ENCODE measurements around the gene HOXA3. TPM values are rescaled to one million over a fixed set of nuclear protein-coding genes. Genes with fewer than 3 reads are reported as not detected.

HOXA3 gene
- total RNA-seq, 2 experiments from 2014 or later, result not detected

DNA sequence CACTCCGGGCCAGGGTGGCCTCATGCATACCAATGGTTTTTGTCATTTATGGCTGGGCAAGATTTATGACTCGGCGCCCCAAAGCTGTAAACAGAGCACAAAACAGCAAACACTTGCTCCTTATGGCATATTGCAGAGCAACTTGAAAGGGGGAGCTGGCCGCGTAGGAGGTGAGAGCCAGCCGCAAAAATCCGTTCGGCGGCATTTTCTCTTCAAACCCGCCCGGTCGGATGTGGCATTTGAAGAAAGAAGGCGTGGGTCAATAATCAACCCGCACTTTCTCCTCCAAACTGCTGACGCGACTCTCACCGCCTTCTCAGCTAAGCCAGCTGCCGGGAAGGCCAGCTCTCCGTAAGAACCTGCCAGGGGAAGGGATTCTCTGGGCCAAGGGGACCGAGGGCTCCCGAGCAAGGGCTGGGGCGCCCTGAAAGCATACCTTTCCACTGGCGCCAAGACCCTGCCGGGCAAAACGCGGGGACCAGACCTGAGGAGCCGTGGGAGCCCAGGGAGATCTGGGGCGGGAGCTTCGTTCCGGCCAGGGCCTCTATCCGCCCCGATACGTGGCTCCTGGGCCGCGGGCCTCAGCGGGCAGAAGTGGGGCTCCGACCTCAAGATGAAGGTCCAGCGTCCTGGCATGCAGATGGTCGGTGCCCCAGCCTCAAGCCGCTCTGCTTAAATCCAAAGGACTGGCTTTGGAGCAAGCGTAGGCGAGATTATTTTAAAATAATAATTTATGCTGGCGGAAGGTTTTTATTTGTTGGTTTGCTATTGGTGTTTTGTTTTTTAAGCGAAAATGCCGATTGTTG, 37.0 kb downstream of the HOXA3 start:
- Mint-ChIP-seq H3K27me3 (no peaks in the 10 kb centered on the region), H3K9me3 (no peaks in the 10 kb centered on the region), H3K4me3 (no peak overlapping the region), H3K36me3 (ENCODE audit: low read depth) (no peaks in the 10 kb centered on the region), H3K27ac (no peak overlapping the region), H3K4me1 (ENCODE audit: low read depth) (no peaks in the 10 kb centered on the region)
- TF ChIP-seq, protein P1, sequence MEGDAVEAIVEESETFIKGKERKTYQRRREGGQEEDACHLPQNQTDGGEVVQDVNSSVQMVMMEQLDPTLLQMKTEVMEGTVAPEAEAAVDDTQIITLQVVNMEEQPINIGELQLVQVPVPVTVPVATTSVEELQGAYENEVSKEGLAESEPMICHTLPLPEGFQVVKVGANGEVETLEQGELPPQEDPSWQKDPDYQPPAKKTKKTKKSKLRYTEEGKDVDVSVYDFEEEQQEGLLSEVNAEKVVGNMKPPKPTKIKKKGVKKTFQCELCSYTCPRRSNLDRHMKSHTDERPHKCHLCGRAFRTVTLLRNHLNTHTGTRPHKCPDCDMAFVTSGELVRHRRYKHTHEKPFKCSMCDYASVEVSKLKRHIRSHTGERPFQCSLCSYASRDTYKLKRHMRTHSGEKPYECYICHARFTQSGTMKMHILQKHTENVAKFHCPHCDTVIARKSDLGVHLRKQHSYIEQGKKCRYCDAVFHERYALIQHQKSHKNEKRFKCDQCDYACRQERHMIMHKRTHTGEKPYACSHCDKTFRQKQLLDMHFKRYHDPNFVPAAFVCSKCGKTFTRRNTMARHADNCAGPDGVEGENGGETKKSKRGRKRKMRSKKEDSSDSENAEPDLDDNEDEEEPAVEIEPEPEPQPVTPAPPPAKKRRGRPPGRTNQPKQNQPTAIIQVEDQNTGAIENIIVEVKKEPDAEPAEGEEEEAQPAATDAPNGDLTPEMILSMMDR (IDR thresholded peaks at IDR 0.05), result no peak
- DNase-seq (no peak), ATAC-seq (no peak)
- ChIA-PET POLR2A (interaction anchor here (0.6 kb wide), 1 partner anchor 210 kb away, joined by 3 read pairs; no protein-coding TSS in a partner anchor), CTCF (no interaction called here)
- intact Hi-C loops (cut with micrococcal nuclease), result no loop called here

DNA sequence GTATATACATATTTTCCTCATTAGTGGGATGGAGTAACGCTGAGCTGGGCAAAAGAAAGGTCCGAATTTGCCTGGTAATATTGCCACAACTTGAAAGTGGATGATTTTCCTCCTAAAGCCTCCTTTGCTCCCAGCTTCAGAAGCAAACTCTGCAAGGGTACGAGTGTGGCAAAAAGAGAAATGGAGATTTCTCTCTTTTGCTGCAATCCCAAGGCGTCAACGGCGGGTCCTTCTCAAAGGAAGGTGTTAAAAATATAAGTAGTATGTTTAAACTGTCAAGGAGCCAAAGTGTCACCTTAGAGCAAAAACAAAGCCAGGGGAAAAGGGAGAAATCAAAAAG, 37.5 kb downstream of the HOXA3 start:
- Mint-ChIP-seq H3K36me3 (ENCODE audit: low read depth) (no peaks in the 10 kb centered on the region), H3K4me1 (ENCODE audit: low read depth) (no peaks in the 10 kb centered on the region), H3K27ac (no peak overlapping the region), H3K9me3 (no peaks in the 10 kb centered on the region), H3K4me3 (no peak overlapping the region), H3K27me3 (no peaks in the 10 kb centered on the region)
- ChIA-PET CTCF (no interaction called here), POLR2A (no interaction called here)
- DNase-seq, result no peak
- TF ChIP-seq, protein P1 (IDR thresholded peaks at IDR 0.05), result no peak
- intact Hi-C loops (cut with micrococcal nuclease), result no loop called here
- no peak for ATAC-seq

DNA sequence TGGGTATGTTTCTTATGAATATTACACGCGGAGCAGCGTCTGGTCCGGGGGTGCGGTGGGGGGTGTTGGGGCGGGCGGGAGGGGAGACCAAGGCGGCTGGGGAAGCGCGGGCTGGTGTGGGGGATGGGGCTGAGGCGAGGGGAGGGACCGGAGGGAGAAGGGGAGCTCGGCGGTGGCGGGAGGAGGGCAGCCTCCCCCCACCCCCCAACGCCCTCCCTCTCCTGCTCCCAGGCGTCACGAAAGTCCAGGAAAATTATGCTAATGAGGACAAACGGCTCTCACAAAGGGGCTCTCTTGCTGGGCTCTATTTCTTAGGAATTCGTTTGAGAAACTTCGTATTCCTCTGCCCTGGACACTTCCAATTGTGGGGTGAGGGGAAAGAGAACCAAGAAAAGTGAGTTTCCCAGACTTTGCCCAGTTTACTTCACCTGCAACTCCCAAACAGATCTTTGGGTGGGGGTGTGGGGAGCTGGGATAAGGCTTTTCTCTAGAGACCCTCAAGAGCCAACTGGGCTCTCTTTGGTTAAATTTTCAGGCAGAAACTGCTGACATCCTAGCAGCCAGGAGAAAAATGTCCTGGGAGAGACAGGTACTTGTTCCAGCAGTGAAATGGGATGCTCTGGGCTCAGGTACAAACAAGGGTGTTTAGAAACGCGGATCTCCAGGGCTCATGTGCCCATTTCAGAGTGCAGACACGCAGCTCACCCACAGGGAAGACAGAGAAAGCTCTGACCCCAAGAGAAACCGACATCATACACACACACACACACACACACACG, 38.2 kb downstream of the HOXA3 start:
- Mint-ChIP-seq H3K4me3 (no peak overlapping the region), H3K27ac (no peak overlapping the region), H3K9me3 (no peaks in the 10 kb centered on the region), H3K27me3 (no peaks in the 10 kb centered on the region), H3K36me3 (ENCODE audit: low read depth) (no peaks in the 10 kb centered on the region), H3K4me1 (ENCODE audit: low read depth) (no peaks in the 10 kb centered on the region)
- ChIA-PET CTCF (no interaction called here), POLR2A (no interaction called here)
- no peak for ATAC-seq
- no peak for DNase-seq
- TF ChIP-seq, protein P1 (IDR thresholded peaks at IDR 0.05), result no peak
- intact Hi-C loops (cut with micrococcal nuclease), result no loop called here

DNA sequence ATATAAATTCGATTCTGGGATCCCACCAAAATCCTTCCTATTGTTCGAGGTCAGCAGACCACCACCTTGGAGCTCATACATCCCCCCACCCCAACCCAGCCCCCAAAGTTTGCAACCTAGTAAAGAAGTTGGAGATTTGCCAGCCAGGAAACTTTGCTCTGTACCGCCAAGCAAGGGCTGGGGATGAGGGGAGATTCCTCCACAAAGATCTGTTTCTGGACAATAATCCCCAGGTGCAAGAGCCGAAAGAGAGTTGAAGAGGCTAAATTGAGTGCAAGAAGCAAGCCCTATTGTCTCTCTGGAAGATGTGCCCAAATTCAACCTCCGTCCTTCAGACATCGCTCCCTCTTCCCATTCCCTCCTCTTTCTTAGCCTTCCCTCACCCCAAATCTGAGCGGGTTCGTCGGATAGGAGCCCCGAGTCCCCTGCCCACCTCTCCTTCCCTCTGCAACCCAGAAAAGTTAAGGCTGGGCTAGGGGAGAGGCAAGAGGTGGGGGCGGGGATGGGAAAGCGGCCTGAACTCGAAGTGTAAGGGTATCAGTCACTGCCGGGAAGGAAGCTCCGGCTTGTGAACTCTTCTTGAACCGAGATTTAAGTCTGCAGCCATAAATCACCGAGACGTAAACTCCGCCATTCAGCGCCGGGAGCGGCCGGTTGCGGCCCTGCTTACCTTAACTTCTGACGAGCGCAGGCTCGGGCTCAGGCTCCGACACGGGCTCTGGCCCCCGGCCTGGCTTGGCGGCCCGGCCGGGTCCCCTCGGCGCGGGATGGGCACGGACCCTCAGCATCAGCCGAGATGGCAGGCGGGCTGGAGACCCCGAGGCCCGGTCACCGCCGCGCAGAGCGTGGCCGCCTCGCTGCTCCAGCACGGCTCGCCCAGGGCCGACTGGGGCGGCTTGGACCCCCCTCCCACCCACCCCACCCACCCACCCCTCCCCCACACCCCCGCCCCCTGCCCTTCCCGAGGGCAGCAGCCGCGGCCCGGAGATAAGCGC, 39.1 kb downstream of the HOXA3 start:
- Mint-ChIP-seq H3K4me3 (no peak overlapping the region), H3K27ac (no peak overlapping the region), H3K9me3 (no peaks in the 10 kb centered on the region), H3K27me3 (no peaks in the 10 kb centered on the region), H3K4me1 (ENCODE audit: low read depth) (no peaks in the 10 kb centered on the region), H3K36me3 (ENCODE audit: low read depth) (no peaks in the 10 kb centered on the region)
- TF ChIP-seq, protein P1 (IDR thresholded peaks at IDR 0.05), result no peak
- no peak for DNase-seq
- ChIA-PET POLR2A (no interaction called here), CTCF (no interaction called here)
- intact Hi-C loops (cut with micrococcal nuclease), result no loop called here
- ATAC-seq, result no peak
